Spleen (tissue), 7 donors: Measurements from ENCODE around the gene OR2A1.
"Not testable (repeated sequence)": the region's sequence is repeated elsewhere in the genome, so short reads cannot be mapped to it uniquely, and the experiment has no call there.

Source experiments
- POLR2A ChIP-seq, 3 donors: fragments of 450-650 bp; IDR thresholded peaks; one replicate each; pipeline ENCODE4 v1.5.1; 2017; ENCODE audit warnings: antibody characterized with exemption in 3 of 3, mild to moderate bottlenecking in 1 of 3
- POLR2AphosphoS5 ChIP-seq, 3 donors: sonication (generic); formaldehyde crosslinking; IDR thresholded peaks; one replicate each; pipeline ENCODE4 v1.5.1; 2017; ENCODE audit warnings: antibody characterized with exemption in 3 of 3
- TF ChIP-seq, protein P1 (sequence below), 11 experiments: fragments of 200-600 bp in 7 of 11; fragments of 450-650 bp in 4 of 11; sonication (generic) in 4 of 11; IDR thresholded peaks in 8 of 11; conservative IDR thresholded peaks in 3 of 11; 1 replicate in 7 of 11; 2 replicates in 4 of 11; pipeline versions ENCODE4 v1.4.0 to v1.8.0; 2016 to 2021; ENCODE audit warnings: antibody characterized with exemption in 11 of 11, inconsistent platforms in 4 of 11, mild to moderate bottlenecking in 1 of 11
- donor health status: DM: no; HTN: no; CAD: no; lungs with moderate emphysema.
- donor health status: DM: no; HTN: no; CAD: no.
- donor health status: DM: no; HTN: no; CAD: no.

DNA sequence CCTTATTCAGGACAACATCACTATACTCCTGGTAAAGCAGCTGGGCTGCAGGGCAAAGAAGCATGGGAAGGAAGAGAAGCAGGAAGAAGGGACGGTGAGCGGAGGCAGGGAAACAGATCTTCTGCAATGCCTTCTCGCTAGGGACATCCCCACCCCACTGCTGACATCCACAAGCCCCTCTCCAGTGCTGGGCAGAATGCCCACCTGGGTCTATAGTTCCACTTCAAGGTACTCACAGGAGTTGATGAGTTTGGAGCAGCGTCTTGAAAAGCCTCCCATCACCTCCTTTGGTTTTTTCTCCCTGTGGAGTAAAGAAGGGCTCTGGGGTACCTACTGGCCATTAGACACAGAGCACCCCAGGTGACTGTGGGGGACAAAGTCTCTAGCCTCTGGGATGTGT, 29.7 kb upstream of the OR2A1 start:
- TF ChIP-seq, protein P1, sequence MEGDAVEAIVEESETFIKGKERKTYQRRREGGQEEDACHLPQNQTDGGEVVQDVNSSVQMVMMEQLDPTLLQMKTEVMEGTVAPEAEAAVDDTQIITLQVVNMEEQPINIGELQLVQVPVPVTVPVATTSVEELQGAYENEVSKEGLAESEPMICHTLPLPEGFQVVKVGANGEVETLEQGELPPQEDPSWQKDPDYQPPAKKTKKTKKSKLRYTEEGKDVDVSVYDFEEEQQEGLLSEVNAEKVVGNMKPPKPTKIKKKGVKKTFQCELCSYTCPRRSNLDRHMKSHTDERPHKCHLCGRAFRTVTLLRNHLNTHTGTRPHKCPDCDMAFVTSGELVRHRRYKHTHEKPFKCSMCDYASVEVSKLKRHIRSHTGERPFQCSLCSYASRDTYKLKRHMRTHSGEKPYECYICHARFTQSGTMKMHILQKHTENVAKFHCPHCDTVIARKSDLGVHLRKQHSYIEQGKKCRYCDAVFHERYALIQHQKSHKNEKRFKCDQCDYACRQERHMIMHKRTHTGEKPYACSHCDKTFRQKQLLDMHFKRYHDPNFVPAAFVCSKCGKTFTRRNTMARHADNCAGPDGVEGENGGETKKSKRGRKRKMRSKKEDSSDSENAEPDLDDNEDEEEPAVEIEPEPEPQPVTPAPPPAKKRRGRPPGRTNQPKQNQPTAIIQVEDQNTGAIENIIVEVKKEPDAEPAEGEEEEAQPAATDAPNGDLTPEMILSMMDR (IDR thresholded peaks at IDR 0.05 in 8 of 11, conservative IDR thresholded peaks at IDR 0.05 in 3 of 11), result not testable (repeated sequence)
- not testable (repeated sequence) for TF ChIP-seq POLR2A, POLR2AphosphoS5 (IDR thresholded peaks at IDR 0.05)
